Lower leg skin (tissue), 3 donors: ENCODE results near the gene ETV4.

Source experiments
- CTCF ChIP-seq, 3 donors: fragments of 450-650 bp; IDR thresholded peaks; one replicate each; pipeline ENCODE4 v1.5.1; 2016; ENCODE audit warnings: antibody characterized with exemption in 3 of 3, mild to moderate bottlenecking in 3 of 3, moderate library complexity in 2 of 3
- POLR2A ChIP-seq, 2 donors: fragments of 450-650 bp; IDR thresholded peaks; one replicate each; pipeline ENCODE4 v1.6.1; 2016 to 2017; ENCODE audit warnings: antibody characterized with exemption in 2 of 2, mild to moderate bottlenecking in 1 of 2, moderate library complexity in 1 of 2

GRCh38 chr17:43490621-43491020 is 55.5 kb downstream of the ETV4 start:
- TF ChIP-seq CTCF (IDR thresholded peaks at IDR 0.05) (no peak), POLR2A (IDR thresholded peaks at IDR 0.05) (no peak)
